HCT116 (cell line): ENCODE measurements around the gene BRSK2. TPM values are rescaled to one million over a fixed set of nuclear protein-coding genes. Genes with fewer than 3 reads are reported as not detected.

ENCODE experiments used
- ATAC-seq: fragments of 200-7000 bp; cut with Tn5 transposase; 2 replicates; pipeline ENCODE4 v1.9.1; 2020; ENCODE audit warnings: mild to moderate bottlenecking, moderate library complexity
- BruUV-seq: library from RNA; stranded (reverse); fragments of 400-500 nt; replicated peaks from 2 replicates; lab custom pipeline; 2021; lab: Mats Ljungman, UMichigan
- CTCF ChIA-PET: fragments of 300-600 bp; sonication (Branson Sonifier 250); formaldehyde crosslinking; loops from one replicate; lab custom pipeline; 2021; ENCODE audit warnings: antibody characterized with exemption; lab: Charles Lee
- POLR2A ChIA-PET: fragments of 300-600, 350-600 bp; sonication (Branson Sonifier 250); formaldehyde crosslinking; loops from one replicate; lab custom pipeline; 2021; ENCODE audit warnings: antibody characterized with exemption; lab: Charles Lee
- RAD21 ChIA-PET, 2 experiments: fragments of 300-600 bp; sonication (Branson Sonifier 250); formaldehyde crosslinking; loops; one replicate each; lab custom pipeline; 2023; ENCODE audit warnings: low total read pairs in 2 of 2; ENCODE audit not compliant: uncharacterized antibody in 2 of 2, unreplicated experiment in 2 of 2, low non-redundant PET in 1 of 2; lab: Charles Lee
- DNase-seq: peaks from one replicate; pipeline ENCODE4 v3.0.0-alpha.2; 2010; ENCODE audit warnings: low read depth, low spot score
- H2AFZ ChIP-seq: fragments of 200-600 bp; shearing (Covaris generic), sonication (generic); 2 replicates; pipeline ENCODE4 v1.6.1; 2017; ENCODE audit warnings: low read depth, mixed run types, mixed read lengths, antibody characterized with exemption, low read length; ENCODE audit not compliant: poor library complexity, severe bottlenecking
- H3K27ac ChIP-seq: 2 replicates; pipeline ENCODE4 v1.5.1; 2012; ENCODE audit warnings: low read depth, low read length
- H3K27me3 ChIP-seq: fragments of 200-600 bp; sonication (generic); 2 replicates; pipeline ENCODE4 v1.6.1; 2016; ENCODE audit warnings: mixed run types, low read length, mixed read lengths; ENCODE audit not compliant: insufficient read depth
- H3K36me3 ChIP-seq, 2 experiments: fragments of 200-500 bp in 1 of 2; fragments of 200-600 bp in 1 of 2; sonication (Bioruptor generic) in 1 of 2; sonication (generic) in 1 of 2; 2 replicates each; pipeline versions ENCODE4 v1.5.1 to v1.6.1; 2014 to 2016; ENCODE audit warnings: low read length in 2 of 2, inconsistent platforms in 1 of 2, mixed read lengths in 1 of 2, mixed run types in 1 of 2; ENCODE audit not compliant: insufficient read depth in 2 of 2, control insufficient read depth in 1 of 2
- H3K4me1 ChIP-seq, 2 experiments: fragments of 200-600 bp in 1 of 2; sonication (generic) in 1 of 2; 2 replicates each; pipeline versions ENCODE4 v1.5.1 to v1.6.1; 2012 to 2017; ENCODE audit warnings: low read length in 2 of 2, inconsistent platforms in 1 of 2, mild to moderate bottlenecking in 1 of 2, mixed read lengths in 1 of 2, mixed run types in 1 of 2, moderate library complexity in 1 of 2; ENCODE audit not compliant: insufficient read depth in 2 of 2, control insufficient read depth in 1 of 2
- H3K4me2 ChIP-seq: fragments of 200-600 bp; sonication (generic); 2 replicates; pipeline ENCODE4 v1.6.1; 2017; ENCODE audit warnings: mixed run types, low read length, mixed read lengths
- H3K4me3 ChIP-seq, 2 experiments: fragments of 200-600 bp in 1 of 2; sonication (generic) in 1 of 2; replicated peaks in 1 of 2; 2 replicates each; pipeline ENCODE4 v1.5.1; 2011 to 2016; ENCODE audit warnings: low read length in 2 of 2, control low read depth in 1 of 2, low read depth in 1 of 2, mild to moderate bottlenecking in 1 of 2, mixed read lengths in 1 of 2, mixed run types in 1 of 2
- H3K79me2 ChIP-seq: fragments of 200-600 bp; sonication (generic); 2 replicates; pipeline ENCODE4 v1.6.1; 2017; ENCODE audit warnings: mild to moderate bottlenecking, mixed run types, low read length, moderate library complexity, mixed read lengths; ENCODE audit not compliant: insufficient read depth
- H3K9ac ChIP-seq: fragments of 200-600 bp; sonication (generic); 2 replicates; pipeline ENCODE4 v1.6.1; 2016; ENCODE audit warnings: low read length, mixed read lengths
- H3K9me2 ChIP-seq: fragments of 200-600 bp; sonication (generic), shearing (Covaris generic); 2 replicates; pipeline ENCODE4 v1.6.1; 2017; ENCODE audit warnings: mixed run types, mild to moderate bottlenecking, moderate library complexity; ENCODE audit not compliant: insufficient read depth
- H3K9me3 ChIP-seq, 2 experiments: fragments of 200-500 bp in 1 of 2; fragments of 200-600 bp in 1 of 2; sonication (Bioruptor generic) in 1 of 2; sonication (generic) in 1 of 2; 2 replicates each; pipeline ENCODE4 v1.6.1; 2014 to 2017; ENCODE audit warnings: low read length in 2 of 2, mixed read lengths in 2 of 2, inconsistent platforms in 1 of 2, low read depth in 1 of 2, mild to moderate bottlenecking in 1 of 2, mixed run types in 1 of 2, moderate library complexity in 1 of 2; ENCODE audit not compliant: control insufficient read depth in 1 of 2, insufficient read depth in 1 of 2
- H4K20me1 ChIP-seq: fragments of 200-600 bp; sonication (generic), shearing (Covaris generic); 2 replicates; pipeline ENCODE4 v1.6.1; 2017; ENCODE audit warnings: mixed run types, mild to moderate bottlenecking, moderate library complexity; ENCODE audit not compliant: insufficient read depth
- CTCF ChIP-seq, 3 experiments: fragments of 200-600 bp in 1 of 3; sonication (generic) in 1 of 3; IDR thresholded peaks in 2 of 3; conservative IDR thresholded peaks in 1 of 3; 2 replicates each; pipeline ENCODE4 v1.5.1; 2012 to 2017; ENCODE audit warnings: low read depth in 2 of 3, low read length in 2 of 3, antibody characterized with exemption in 1 of 3, borderline replicate concordance in 1 of 3, control low read depth in 1 of 3, mild to moderate bottlenecking in 1 of 3, mixed read lengths in 1 of 3, mixed run types in 1 of 3, moderate library complexity in 1 of 3; ENCODE audit not compliant: insufficient read depth in 1 of 3
- EGR1 ChIP-seq: IDR thresholded peaks from 2 replicates; pipeline ENCODE4 v1.6.1; 2012; ENCODE audit warnings: low read depth
- EZH2 ChIP-seq: fragments of 200-600 bp; sonication (generic); IDR thresholded peaks from 2 replicates; pipeline ENCODE4 v1.6.1; 2017; ENCODE audit warnings: antibody characterized with exemption, mixed run types
- EZH2phosphoT487 ChIP-seq: fragments of 200-600 bp; IDR thresholded peaks from 2 replicates; pipeline ENCODE4 v1.6.1; 2018; ENCODE audit warnings: antibody characterized with exemption, borderline replicate concordance
- POLR2A ChIP-seq: IDR thresholded peaks from 2 replicates; pipeline ENCODE4 v1.7.0; 2011; ENCODE audit warnings: borderline replicate concordance; ENCODE audit not compliant: insufficient read depth, insufficient read length; ENCODE audit errors: extremely low read depth
- POLR2AphosphoS5 ChIP-seq: IDR thresholded peaks from 2 replicates; pipeline ENCODE4 v1.6.1; 2011; ENCODE audit warnings: mild to moderate bottlenecking, low read depth, low read length, moderate library complexity
- RAD21 ChIP-seq: IDR thresholded peaks from 2 replicates; pipeline ENCODE4 v1.6.1; 2012; ENCODE audit warnings: low read depth, mild to moderate bottlenecking
- REST ChIP-seq: IDR thresholded peaks from 2 replicates; pipeline ENCODE4 v1.6.1; 2012; ENCODE audit warnings: low read depth
- SP1 ChIP-seq: IDR thresholded peaks from 2 replicates; pipeline ENCODE4 v1.6.1; 2012; ENCODE audit warnings: low read depth
- YY1 ChIP-seq: IDR thresholded peaks from 2 replicates; pipeline ENCODE4 v1.6.1; 2011; ENCODE audit warnings: low read length, low read depth, moderate library complexity, mild to moderate bottlenecking; ENCODE audit not compliant: insufficient replicate concordance; ENCODE audit errors: extremely low read depth
- ZFX ChIP-seq: fragments of 450-650 bp; IDR thresholded peaks from 2 replicates; pipeline ENCODE4 v1.6.1; 2017
- ZNF274 ChIP-seq: fragments of 200-500 bp; sonication (Bioruptor generic); IDR thresholded peaks from 2 replicates; pipeline ENCODE4 v1.6.1; 2014; ENCODE audit warnings: mild to moderate bottlenecking, low read depth, low read length, inconsistent platforms
- intact Hi-C: fragments of 100-400 bp; cut with micrococcal nuclease; formaldehyde crosslinking; loops from 2 replicates; pipeline ENCODE4 v1.10.0; 2022
- total RNA-seq: library from RNA; stranded (reverse); gene quantifications from one replicate; pipeline ENCODE4 v1.2.1, GENCODE V29; 2021; ENCODE audit not compliant: unreplicated experiment

The BRSK2 gene
- total RNA-seq, 1 experiment from 2014 or later = 14.0 TPM

GRCh38 chr11:1406571-1407485 lies 17.1 kb downstream of the BRSK2 start:
- RAD21 ChIA-PET = no interaction called here
- intact Hi-C loops = no loop called here
- Histone ChIP-seq H3K36me3 (no peaks in the 10 kb centered on the region), H3K4me2 (no peak overlapping the region), H3K27ac (no peak overlapping the region), H3K4me3 (no peak overlapping the region), H3K27me3 (no peaks in the 10 kb centered on the region), H3K9me3 (no peaks in the 10 kb centered on the region), H3K79me2 (no peaks in the 10 kb centered on the region), H3K9me2 (no peaks in the 10 kb centered on the region), H3K4me1 (no peaks in the 10 kb centered on the region), H2AFZ (no peak overlapping the region), H4K20me1 (no peaks in the 10 kb centered on the region), H3K9ac (no peak overlapping the region)
- POLR2A ChIA-PET = no interaction called here
- no peak for DNase-seq
- ATAC-seq = no peak
- no peak for TF ChIP-seq RAD21
- TF ChIP-seq EGR1 = no peak
- no peak for TF ChIP-seq ZNF274
- no peak for TF ChIP-seq YY1
- no peak for TF ChIP-seq POLR2AphosphoS5
- TF ChIP-seq SP1 = no peak
- no peak for TF ChIP-seq EZH2
- TF ChIP-seq REST = no peak
- TF ChIP-seq POLR2A = no peak
- TF ChIP-seq CTCF (IDR thresholded peaks at IDR 0.05 in 2 of 3, conservative IDR thresholded peaks at IDR 0.05 in 1 of 3; ENCODE audit: borderline replicate concordance in 1 of 3, insufficient read depth in 1 of 3, low read depth in 2 of 3, low read length in 2 of 3) = no peak
- TF ChIP-seq ZFX = no peak
- TF ChIP-seq EZH2phosphoT487 = no peak
- CTCF ChIA-PET = no interaction called here
- no TSS peak for BruUV-seq
